ENCODE results near the gene SMPD1. TPM values are rescaled to one million over a fixed set of nuclear protein-coding genes. Genes with fewer than 3 reads are reported as not detected.

The SMPD1 gene
- total and polyA plus RNA-seq, 2 donors (not counting 1 experiment from before 2014, with no cell fraction given), result 52.2 to 74.9 TPM

GRCh38 chr11:6350486-6350885 is 39.8 kb upstream of the SMPD1 start:
- TF ChIP-seq EZH2 (IDR thresholded peaks at IDR 0.05; ENCODE audit: low read length, missing control alignments), result no peak
- TF ChIP-seq, protein P1, sequence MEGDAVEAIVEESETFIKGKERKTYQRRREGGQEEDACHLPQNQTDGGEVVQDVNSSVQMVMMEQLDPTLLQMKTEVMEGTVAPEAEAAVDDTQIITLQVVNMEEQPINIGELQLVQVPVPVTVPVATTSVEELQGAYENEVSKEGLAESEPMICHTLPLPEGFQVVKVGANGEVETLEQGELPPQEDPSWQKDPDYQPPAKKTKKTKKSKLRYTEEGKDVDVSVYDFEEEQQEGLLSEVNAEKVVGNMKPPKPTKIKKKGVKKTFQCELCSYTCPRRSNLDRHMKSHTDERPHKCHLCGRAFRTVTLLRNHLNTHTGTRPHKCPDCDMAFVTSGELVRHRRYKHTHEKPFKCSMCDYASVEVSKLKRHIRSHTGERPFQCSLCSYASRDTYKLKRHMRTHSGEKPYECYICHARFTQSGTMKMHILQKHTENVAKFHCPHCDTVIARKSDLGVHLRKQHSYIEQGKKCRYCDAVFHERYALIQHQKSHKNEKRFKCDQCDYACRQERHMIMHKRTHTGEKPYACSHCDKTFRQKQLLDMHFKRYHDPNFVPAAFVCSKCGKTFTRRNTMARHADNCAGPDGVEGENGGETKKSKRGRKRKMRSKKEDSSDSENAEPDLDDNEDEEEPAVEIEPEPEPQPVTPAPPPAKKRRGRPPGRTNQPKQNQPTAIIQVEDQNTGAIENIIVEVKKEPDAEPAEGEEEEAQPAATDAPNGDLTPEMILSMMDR (conservative IDR thresholded peaks at IDR 0.05 in 1 of 2, IDR thresholded peaks at IDR 0.05 in 1 of 2; ENCODE audit: low read depth in 1 of 2, low read length in 2 of 2), result no peak
- Histone ChIP-seq H3K9ac (ENCODE audit: insufficient read depth, low read length) (no peak overlapping the region), H3K79me2 (ENCODE audit: control insufficient read depth, insufficient read depth, low read length) (no peaks in the 10 kb centered on the region), H4K20me1 (ENCODE audit: control insufficient read depth, extremely low read depth, insufficient read depth, low read length) (no peaks in the 10 kb centered on the region), H3K36me3 (ENCODE audit: control insufficient read depth, insufficient read depth, low read length) (no peaks in the 10 kb centered on the region), H3K27me3 (ENCODE audit: control insufficient read depth, insufficient read depth, low read length) (no peaks in the 10 kb centered on the region), H3K9me3 (ENCODE audit: control insufficient read depth, insufficient read depth, low read depth, low read length) (no peaks in the 10 kb centered on the region), H3K27ac (ENCODE audit: insufficient read depth, low read length) (no peak overlapping the region), H2AFZ (ENCODE audit: low read length) (no peak overlapping the region), H3K4me2 (ENCODE audit: extremely low read depth, insufficient read depth, low read length) (no peak overlapping the region), H3K4me1 (ENCODE audit: control insufficient read depth, extremely low read depth, insufficient read depth, low read length) (peaks cover 2% of the 10 kb centered on the region), H3K4me3 (replicated peaks in 1 of 4; ENCODE audit: control extremely low read depth in 1 of 4, insufficient read depth in 1 of 4, low read depth in 3 of 4, low read length in 4 of 4) (no peak overlapping the region)
- DNase-seq (ENCODE audit: low read depth in 2 of 2), result no peak

DNA sequence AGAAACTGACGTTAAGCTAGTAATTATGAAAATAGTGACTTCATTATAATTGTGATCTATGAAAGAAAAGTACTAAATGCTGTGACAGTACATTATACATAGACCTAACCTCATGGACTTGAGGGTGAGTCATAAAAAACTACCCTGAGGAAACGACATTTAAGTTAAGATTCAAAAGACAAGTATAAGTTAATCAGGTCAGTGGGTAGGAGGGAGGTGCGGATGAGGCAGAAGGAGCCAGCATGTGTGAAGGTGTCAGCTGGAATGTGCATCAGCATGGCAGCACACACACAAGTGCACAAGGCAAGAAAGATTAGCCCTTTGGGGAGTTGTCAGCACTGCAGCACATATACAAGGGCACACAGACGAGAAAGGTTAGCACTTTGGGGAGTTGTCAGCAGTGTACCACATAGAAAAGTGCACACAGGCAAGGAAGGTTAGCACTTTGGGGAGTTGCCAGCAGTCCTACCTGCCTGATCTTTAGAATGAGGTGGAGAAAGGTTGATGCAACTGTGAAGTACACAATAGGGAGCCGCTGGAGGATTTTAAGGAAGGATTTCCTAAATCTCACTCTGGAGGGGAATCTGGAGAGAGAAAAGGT is 38.4 kb upstream of the SMPD1 start:
- H3K27ac ChIP-seq (ENCODE audit: insufficient read depth, low read length), result no peak overlapping the region
- no peaks in the 10 kb centered on the region for H3K36me3 ChIP-seq (ENCODE audit: control insufficient read depth, insufficient read depth, low read length)
- no peak overlapping the region for H2AFZ ChIP-seq (ENCODE audit: low read length)
- no peak overlapping the region for H3K4me3 ChIP-seq (replicated peaks in 1 of 4; ENCODE audit: control extremely low read depth in 1 of 4, insufficient read depth in 1 of 4, low read depth in 3 of 4, low read length in 4 of 4)
- H4K20me1 ChIP-seq (ENCODE audit: control insufficient read depth, extremely low read depth, insufficient read depth, low read length), result no peaks in the 10 kb centered on the region
- H3K4me2 ChIP-seq (ENCODE audit: extremely low read depth, insufficient read depth, low read length), result no peak overlapping the region
- peaks cover 6% of the 10 kb centered on the region for H3K4me1 ChIP-seq (ENCODE audit: control insufficient read depth, extremely low read depth, insufficient read depth, low read length)
- TF ChIP-seq, protein P1 (conservative IDR thresholded peaks at IDR 0.05 in 1 of 2, IDR thresholded peaks at IDR 0.05 in 1 of 2; ENCODE audit: low read depth in 1 of 2, low read length in 2 of 2), result no peak
- TF ChIP-seq EZH2 (IDR thresholded peaks at IDR 0.05; ENCODE audit: low read length, missing control alignments), result no peak
- H3K79me2 ChIP-seq (ENCODE audit: control insufficient read depth, insufficient read depth, low read length), result no peaks in the 10 kb centered on the region
- H3K9ac ChIP-seq (ENCODE audit: insufficient read depth, low read length), result no peak overlapping the region
- H3K9me3 ChIP-seq (ENCODE audit: control insufficient read depth, insufficient read depth, low read depth, low read length), result no peaks in the 10 kb centered on the region
- no peaks in the 10 kb centered on the region for H3K27me3 ChIP-seq (ENCODE audit: control insufficient read depth, insufficient read depth, low read length)
- DNase-seq (ENCODE audit: low read depth in 2 of 2), result no peak

- H3K4me2 ChIP-seq (ENCODE audit: extremely low read depth, insufficient read depth, low read length), result no peak overlapping the region
- no peak overlapping the region for H3K4me3 ChIP-seq (replicated peaks in 1 of 4; ENCODE audit: control extremely low read depth in 1 of 4, insufficient read depth in 1 of 4, low read depth in 3 of 4, low read length in 4 of 4)
- no peaks in the 10 kb centered on the region for H3K79me2 ChIP-seq (ENCODE audit: control insufficient read depth, insufficient read depth, low read length)
- peak; percentile 23 to 53 for DNase-seq (ENCODE audit: low read depth in 2 of 2)
- no peak overlapping the region for H3K27ac ChIP-seq (ENCODE audit: insufficient read depth, low read length)
- H2AFZ ChIP-seq (ENCODE audit: low read length), result peak overlapping the region; percentile 57
- no peaks in the 10 kb centered on the region for H3K9me3 ChIP-seq (ENCODE audit: control insufficient read depth, insufficient read depth, low read depth, low read length)
- no peaks in the 10 kb centered on the region for H4K20me1 ChIP-seq (ENCODE audit: control insufficient read depth, extremely low read depth, insufficient read depth, low read length)
- no peaks in the 10 kb centered on the region for H3K27me3 ChIP-seq (ENCODE audit: control insufficient read depth, insufficient read depth, low read length)
- no peak for TF ChIP-seq EZH2 (IDR thresholded peaks at IDR 0.05; ENCODE audit: low read length, missing control alignments)
- TF ChIP-seq, protein P1 (conservative IDR thresholded peaks at IDR 0.05 in 1 of 2, IDR thresholded peaks at IDR 0.05 in 1 of 2; ENCODE audit: low read depth in 1 of 2, low read length in 2 of 2), result peak; percentile 90 to 99
- H3K36me3 ChIP-seq (ENCODE audit: control insufficient read depth, insufficient read depth, low read length), result no peaks in the 10 kb centered on the region
- no peak overlapping the region for H3K9ac ChIP-seq (ENCODE audit: insufficient read depth, low read length)
- peaks cover 14% of the 10 kb centered on the region for H3K4me1 ChIP-seq (ENCODE audit: control insufficient read depth, extremely low read depth, insufficient read depth, low read length)
Observed at GRCh38 chr11:6353367-6353987, 36.8 kb upstream of the SMPD1 start.
